ENCODE results near the gene TRIO. TPM values are rescaled to one million over a fixed set of nuclear protein-coding genes. Genes with fewer than 3 reads are reported as not detected.

TRIO gene
- total RNA-seq, 5 donors from 2014 or later (not counting 1 experiment from before 2014, with no cell fraction given): 6.2 to 31.1 (median 11.8) TPM

DNA sequence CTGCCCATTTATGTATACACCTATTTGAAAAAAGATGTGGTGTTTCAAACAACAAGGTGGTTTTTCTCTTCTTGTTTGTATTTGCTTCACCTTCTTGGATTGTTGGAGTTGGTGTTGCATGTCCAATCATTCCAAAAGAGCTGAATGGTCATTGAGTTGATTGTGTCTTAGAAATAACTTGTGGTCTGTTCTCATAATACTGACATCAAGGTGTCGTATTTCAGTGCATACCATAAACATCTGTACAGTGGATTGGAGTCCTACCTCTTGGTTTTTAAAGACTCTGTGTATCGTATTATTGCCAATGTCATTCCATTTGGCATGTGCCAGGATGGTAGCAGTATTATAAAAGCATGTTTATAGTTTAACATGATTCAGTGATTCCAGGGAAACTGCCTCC lies 73.2 kb downstream of the TRIO start:
- Mint-ChIP-seq H3K27me3 (peaks cover 12 to 20% of the 10 kb centered on the region in 2 donors), H3K4me3 (no peak overlapping the region), H3K9me3 (no peaks in the 10 kb centered on the region), H3K36me3 (no peaks in the 10 kb centered on the region), H3K4me1 (peaks cover 0 to 4% (median 2%) of the 10 kb centered on the region in 3 donors), H3K27ac (no peak overlapping the region)
- Histone ChIP-seq H3K4me1 (ENCODE audit: control insufficient read depth in 1 of 2, extremely low read depth in 1 of 2, insufficient read depth in 2 of 2, low read length in 2 of 2) (peaks cover 0 to 10% of the 10 kb centered on the region in 2 experiments), H3K36me3 (ENCODE audit: control insufficient read depth in 2 of 2, extremely low read depth in 1 of 2, insufficient read depth in 1 of 2, low read length in 1 of 2) (no peaks in the 10 kb centered on the region), H3K27me3 (replicated peaks in 1 of 2; ENCODE audit: control insufficient read depth in 2 of 2, extremely low read depth in 1 of 2, insufficient read depth in 2 of 2, low read length in 1 of 2) (peaks cover 0 to 11% of the 10 kb centered on the region in 2 experiments), H3K27ac (ENCODE audit: low read length) (no peak overlapping the region), H3K4me3 (ENCODE audit: control insufficient read depth in 1 of 2, extremely low read depth in 1 of 2, low read length in 1 of 2) (no peak overlapping the region), H3K9me3 (no peaks in the 10 kb centered on the region)
- ChIA-PET CTCF (no interaction called here), POLR2A (no interaction called here)
- ATAC-seq (replicated peaks in 1 of 4) (no peak), DNase-seq (no peak)
- WGBS (ENCODE audit: insufficient coverage): 100% methylated on average over 1 of the region's 2 CpGs

DNA sequence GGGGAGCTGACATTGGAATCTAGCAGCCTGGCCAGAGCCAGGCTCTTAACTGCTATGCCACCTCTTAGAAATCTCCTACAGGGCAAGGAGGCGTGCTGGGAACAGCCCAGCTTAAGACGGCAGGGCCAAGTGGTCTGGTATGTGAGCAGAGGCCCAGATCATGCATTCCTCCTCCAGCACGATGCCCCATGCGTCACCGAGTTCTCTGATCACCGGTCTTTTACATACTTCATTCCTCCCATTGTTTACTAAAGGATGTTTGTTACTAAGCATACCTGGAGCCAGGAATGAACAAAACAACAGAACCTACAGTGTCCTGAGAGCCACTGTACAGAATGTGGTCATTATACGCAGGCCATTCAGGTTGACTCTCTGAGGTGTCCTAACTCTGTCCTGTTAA lies 73.8 kb downstream of the TRIO start:
- H3K27me3 ChIP-seq (replicated peaks in 1 of 2; ENCODE audit: control insufficient read depth in 2 of 2, extremely low read depth in 1 of 2, insufficient read depth in 2 of 2, low read length in 1 of 2): peaks cover 0 to 11% of the 10 kb centered on the region in 2 experiments
- no peak overlapping the region for H3K27ac ChIP-seq (ENCODE audit: low read length)
- Mint-ChIP-seq H3K4me3 (no peak overlapping the region), H3K9me3 (no peaks in the 10 kb centered on the region), H3K27ac (no peak overlapping the region), H3K4me1 (peaks cover 0 to 9% (median 2%) of the 10 kb centered on the region in 3 donors), H3K27me3 (peaks cover 12 to 21% of the 10 kb centered on the region in 2 donors), H3K36me3 (no peaks in the 10 kb centered on the region)
- H3K9me3 ChIP-seq: no peaks in the 10 kb centered on the region
- ATAC-seq (replicated peaks in 1 of 4) (no peak), DNase-seq (no peak)
- ChIA-PET POLR2A (no interaction called here), CTCF (no interaction called here)
- peaks cover 0 to 10% of the 10 kb centered on the region in 2 experiments for H3K4me1 ChIP-seq (ENCODE audit: control insufficient read depth in 1 of 2, extremely low read depth in 1 of 2, insufficient read depth in 2 of 2, low read length in 2 of 2)
- 93% methylated on average over 3 of the region's 7 CpGs for WGBS (ENCODE audit: insufficient coverage)
- H3K4me3 ChIP-seq (ENCODE audit: control insufficient read depth in 1 of 2, extremely low read depth in 1 of 2, low read length in 1 of 2): no peak overlapping the region
- H3K36me3 ChIP-seq (ENCODE audit: control insufficient read depth in 2 of 2, extremely low read depth in 1 of 2, insufficient read depth in 1 of 2, low read length in 1 of 2): no peaks in the 10 kb centered on the region

DNA sequence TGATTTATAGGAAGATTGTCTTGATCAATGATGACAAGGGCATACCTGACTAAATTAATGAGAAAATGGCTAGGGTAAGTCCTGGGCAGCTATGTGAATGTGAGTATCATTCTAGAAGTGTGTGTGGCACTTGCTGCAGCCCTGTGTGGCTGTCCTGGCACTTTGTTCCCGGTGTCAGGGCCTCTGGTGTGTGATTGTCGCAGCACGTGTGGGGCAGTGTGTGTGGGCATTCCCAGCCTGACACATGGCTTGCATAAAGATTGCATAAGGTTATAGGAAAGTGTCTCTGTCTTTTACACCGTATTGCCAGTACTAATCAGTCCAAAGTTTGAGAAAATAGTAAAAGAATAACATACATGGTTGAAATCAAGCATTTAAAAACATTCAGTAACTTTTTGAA lies 74.4 kb downstream of the TRIO start:
- Histone ChIP-seq H3K4me1 (ENCODE audit: control insufficient read depth in 1 of 2, extremely low read depth in 1 of 2, insufficient read depth in 2 of 2, low read length in 2 of 2) (peaks cover 2 to 14% of the 10 kb centered on the region in 2 experiments), H3K27ac (ENCODE audit: low read length) (no peak overlapping the region), H3K4me3 (ENCODE audit: control insufficient read depth in 1 of 2, extremely low read depth in 1 of 2, low read length in 1 of 2) (no peak overlapping the region), H3K9me3 (no peaks in the 10 kb centered on the region), H3K27me3 (replicated peaks in 1 of 2; ENCODE audit: control insufficient read depth in 2 of 2, extremely low read depth in 1 of 2, insufficient read depth in 2 of 2, low read length in 1 of 2) (peaks cover 0 to 11% of the 10 kb centered on the region in 2 experiments), H3K36me3 (ENCODE audit: control insufficient read depth in 2 of 2, extremely low read depth in 1 of 2, insufficient read depth in 1 of 2, low read length in 1 of 2) (no peaks in the 10 kb centered on the region)
- no peak overlapping the region for H3K4me3 Mint-ChIP-seq
- peaks cover 0 to 9% (median 2%) of the 10 kb centered on the region in 3 donors for H3K4me1 Mint-ChIP-seq
- no peaks in the 10 kb centered on the region for H3K9me3 Mint-ChIP-seq
- H3K36me3 Mint-ChIP-seq: no peaks in the 10 kb centered on the region
- POLR2A ChIA-PET: no interaction called here
- no peak overlapping the region for H3K27ac Mint-ChIP-seq
- 85% methylated on average over 3 of the region's 4 CpGs for WGBS (ENCODE audit: insufficient coverage)
- H3K27me3 Mint-ChIP-seq: peaks cover 12 to 22% of the 10 kb centered on the region in 2 donors
- ATAC-seq (replicated peaks in 1 of 4) (no peak), DNase-seq (no peak)
- CTCF ChIA-PET: no interaction called here

- no peaks in the 10 kb centered on the region for H3K36me3 ChIP-seq (ENCODE audit: control insufficient read depth in 2 of 2, extremely low read depth in 1 of 2, insufficient read depth in 1 of 2, low read length in 1 of 2)
- CTCF ChIA-PET: no interaction called here
- H3K4me3 Mint-ChIP-seq: no peak overlapping the region
- no peak overlapping the region for H3K27ac ChIP-seq (ENCODE audit: low read length)
- no peak overlapping the region for H3K4me3 ChIP-seq (ENCODE audit: control insufficient read depth in 1 of 2, extremely low read depth in 1 of 2, low read length in 1 of 2)
- peaks cover 0 to 9% (median 6%) of the 10 kb centered on the region in 3 donors for H3K4me1 Mint-ChIP-seq
- no peaks in the 10 kb centered on the region for H3K36me3 Mint-ChIP-seq
- DNase-seq (no peak), ATAC-seq (replicated peaks in 1 of 4) (no peak)
- no peak overlapping the region for H3K27ac Mint-ChIP-seq
- peaks cover 0 to 11% of the 10 kb centered on the region in 2 experiments for H3K27me3 ChIP-seq (replicated peaks in 1 of 2; ENCODE audit: control insufficient read depth in 2 of 2, extremely low read depth in 1 of 2, insufficient read depth in 2 of 2, low read length in 1 of 2)
- H3K4me1 ChIP-seq (ENCODE audit: control insufficient read depth in 1 of 2, extremely low read depth in 1 of 2, insufficient read depth in 2 of 2, low read length in 2 of 2): peaks cover 6 to 17% of the 10 kb centered on the region in 2 experiments
- no peaks in the 10 kb centered on the region for H3K9me3 Mint-ChIP-seq
- whole genome bisulfite sequencing (ENCODE audit: insufficient coverage): 33% methylated on average over 1 of the region's 3 CpGs
- H3K27me3 Mint-ChIP-seq: peaks cover 16 to 27% of the 10 kb centered on the region in 2 donors
- H3K9me3 ChIP-seq: no peaks in the 10 kb centered on the region
- POLR2A ChIA-PET: no interaction called here
Measured at GRCh38 chr5:14218011-14218410, 74.9 kb downstream of the TRIO start.

GRCh38 chr5:14218480-14218879 lies 75.3 kb downstream of the TRIO start:
- ChIA-PET POLR2A (interaction anchor here in 1 of 2 donors (0.7 kb wide), 1 partner anchor 18 kb away, joined by 3 read pairs; no protein-coding TSS in a partner anchor), CTCF (no interaction called here)
- peaks cover 21 to 31% of the 10 kb centered on the region in 2 donors for H3K27me3 Mint-ChIP-seq
- ATAC-seq (replicated peaks in 1 of 4): no peak
- 34% methylated on average over 6 of the region's 6 CpGs for WGBS (ENCODE audit: insufficient coverage)
- H3K4me1 Mint-ChIP-seq: peaks cover 4 to 12% (median 11%) of the 10 kb centered on the region in 3 donors
- no peaks in the 10 kb centered on the region for H3K36me3 ChIP-seq (ENCODE audit: control insufficient read depth in 2 of 2, extremely low read depth in 1 of 2, insufficient read depth in 1 of 2, low read length in 1 of 2)
- no peak overlapping the region for H3K4me3 Mint-ChIP-seq
- H3K27ac ChIP-seq (ENCODE audit: low read length): no peak overlapping the region
- no peaks in the 10 kb centered on the region for H3K9me3 ChIP-seq
- no peaks in the 10 kb centered on the region for H3K9me3 Mint-ChIP-seq
- H3K36me3 Mint-ChIP-seq: no peaks in the 10 kb centered on the region
- H3K27ac Mint-ChIP-seq: no peak overlapping the region
- H3K4me3 ChIP-seq (ENCODE audit: control insufficient read depth in 1 of 2, extremely low read depth in 1 of 2, low read length in 1 of 2): no peak overlapping the region
- peaks cover 11 to 21% of the 10 kb centered on the region in 2 experiments for H3K4me1 ChIP-seq (ENCODE audit: control insufficient read depth in 1 of 2, extremely low read depth in 1 of 2, insufficient read depth in 2 of 2, low read length in 2 of 2)
- DNase-seq: no peak
- peaks cover 0 to 11% of the 10 kb centered on the region in 2 experiments for H3K27me3 ChIP-seq (replicated peaks in 1 of 2; ENCODE audit: control insufficient read depth in 2 of 2, extremely low read depth in 1 of 2, insufficient read depth in 2 of 2, low read length in 1 of 2)

DNA sequence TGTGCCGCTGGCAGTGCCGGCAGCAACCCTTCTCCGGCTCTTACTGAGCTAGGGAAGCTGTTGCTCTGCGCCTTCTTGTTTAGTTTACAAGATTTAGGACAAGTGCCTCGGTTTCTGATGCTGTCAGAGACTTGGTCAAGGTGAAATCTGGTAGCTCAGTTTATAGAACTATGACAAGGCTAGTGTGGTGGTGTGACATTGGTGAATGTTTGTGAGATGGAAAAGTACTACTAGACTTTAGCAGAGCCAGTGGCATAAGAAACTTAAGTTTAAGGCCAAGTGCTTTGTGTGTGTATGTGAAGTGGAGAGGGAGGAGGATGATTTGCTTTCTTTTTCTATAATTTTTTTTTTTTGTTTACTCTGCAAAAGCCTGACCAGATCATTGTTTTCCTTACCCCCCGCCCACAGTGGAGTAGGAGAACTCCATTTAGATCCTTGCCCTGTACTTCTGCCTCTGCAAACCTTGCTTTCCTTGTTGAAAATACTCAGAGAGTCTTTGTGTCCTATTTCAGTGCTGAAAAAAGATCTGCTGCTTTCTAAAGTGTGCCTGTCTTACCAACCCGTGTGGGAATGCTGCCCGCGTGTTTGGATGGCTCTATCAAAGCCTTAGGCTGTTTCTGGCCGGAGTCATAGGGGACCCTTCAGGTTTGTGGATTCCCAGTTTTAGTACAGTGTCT lies 75.9 kb downstream of the TRIO start:
- DNase-seq (no peak), ATAC-seq (replicated peaks in 1 of 4) (no peak)
- Mint-ChIP-seq H3K4me1 (peaks cover 7 to 14% (median 13%) of the 10 kb centered on the region in 3 donors), H3K9me3 (no peaks in the 10 kb centered on the region), H3K27ac (no peak overlapping the region), H3K4me3 (no peak overlapping the region), H3K36me3 (no peaks in the 10 kb centered on the region), H3K27me3 (peaks cover 21 to 31% of the 10 kb centered on the region in 2 donors)
- no peaks in the 10 kb centered on the region for H3K9me3 ChIP-seq
- H3K36me3 ChIP-seq (ENCODE audit: control insufficient read depth in 2 of 2, extremely low read depth in 1 of 2, insufficient read depth in 1 of 2, low read length in 1 of 2): no peaks in the 10 kb centered on the region
- no peak overlapping the region for H3K4me3 ChIP-seq (ENCODE audit: control insufficient read depth in 1 of 2, extremely low read depth in 1 of 2, low read length in 1 of 2)
- H3K27ac ChIP-seq (ENCODE audit: low read length): no peak overlapping the region
- ChIA-PET POLR2A (interaction anchor here in 1 of 2 donors (0.7 kb wide), 1 partner anchor 18 kb away, joined by 3 read pairs; no protein-coding TSS in a partner anchor), CTCF (no interaction called here)
- H3K27me3 ChIP-seq (replicated peaks in 1 of 2; ENCODE audit: control insufficient read depth in 2 of 2, extremely low read depth in 1 of 2, insufficient read depth in 2 of 2, low read length in 1 of 2): peaks cover 0 to 11% of the 10 kb centered on the region in 2 experiments
- 89% methylated on average over 9 of the region's 10 CpGs for WGBS (ENCODE audit: insufficient coverage)
- H3K4me1 ChIP-seq (ENCODE audit: control insufficient read depth in 1 of 2, extremely low read depth in 1 of 2, insufficient read depth in 2 of 2, low read length in 2 of 2): peaks cover 12 to 23% of the 10 kb centered on the region in 2 experiments

Measured in T-cell (primary cell).